Measurements from ENCODE around the gene SALL3.

The SALL3 gene

GRCh38 chr18:78980279-78980771 lies 707 bp downstream of the SALL3 start:
- DNase-seq (ENCODE audit: low read depth), result no peak
- no peak for TF ChIP-seq CTCF (conservative IDR thresholded peaks at IDR 0.05; ENCODE audit: low read length)
- no peak overlapping the region for H3K4me3 ChIP-seq (ENCODE audit: low read length)

- no peak overlapping the region for H3K4me3 ChIP-seq (ENCODE audit: low read length)
- DNase-seq (ENCODE audit: low read depth), result no peak
- TF ChIP-seq CTCF (conservative IDR thresholded peaks at IDR 0.05; ENCODE audit: low read length), result no peak
These were observed 1.3 kb downstream of the SALL3 start for GRCh38 chr18:78980777-78981380.

- no peak for TF ChIP-seq CTCF (conservative IDR thresholded peaks at IDR 0.05; ENCODE audit: low read length)
- no peak overlapping the region for H3K4me3 ChIP-seq (ENCODE audit: low read length)
These were observed 1.8 kb downstream of the SALL3 start for GRCh38 chr18:78981394-78981831.

GRCh38 chr18:78981989-78982620 lies 2.5 kb downstream of the SALL3 start:
- H3K4me3 ChIP-seq (ENCODE audit: low read length), result no peak overlapping the region
- DNase-seq (ENCODE audit: low read depth), result no peak
- no peak for TF ChIP-seq CTCF (conservative IDR thresholded peaks at IDR 0.05; ENCODE audit: low read length)

More at GRCh38 chr18:78981394-78981831, 1.8 kb downstream of the SALL3 start:
- DNase-seq (ENCODE audit: low read depth), result no peak

- TF ChIP-seq CTCF (conservative IDR thresholded peaks at IDR 0.05; ENCODE audit: low read length), result no peak
- DNase-seq (ENCODE audit: low read depth), result no peak
- no peak overlapping the region for H3K4me3 ChIP-seq (ENCODE audit: low read length)
These were observed 3.9 kb downstream of the SALL3 start for GRCh38 chr18:78983512-78983911.

- H3K4me3 ChIP-seq (ENCODE audit: low read length), result no peak overlapping the region
- peak; percentile 17 for TF ChIP-seq CTCF (conservative IDR thresholded peaks at IDR 0.05; ENCODE audit: low read length)
- peak; percentile 1 for DNase-seq (ENCODE audit: low read depth)
These were observed 5.5 kb downstream of the SALL3 start for GRCh38 chr18:78984941-78985784.

Data from AG10803 (cell line).